GM18870 (cell line): ENCODE measurements around the gene PRKN.

Source experiments
- ATAC-seq: cut with Tn5 transposase; IDR thresholded peaks from one replicate; pipeline ENCODE4 v1.9.1; 2021; ENCODE audit warnings: moderate library complexity; ENCODE audit not compliant: unreplicated experiment

The PRKN gene

GRCh38 chr6:162711376-162711775 is 16.2 kb downstream of the PRKN start:
- ATAC-seq, result no peak

DNA sequence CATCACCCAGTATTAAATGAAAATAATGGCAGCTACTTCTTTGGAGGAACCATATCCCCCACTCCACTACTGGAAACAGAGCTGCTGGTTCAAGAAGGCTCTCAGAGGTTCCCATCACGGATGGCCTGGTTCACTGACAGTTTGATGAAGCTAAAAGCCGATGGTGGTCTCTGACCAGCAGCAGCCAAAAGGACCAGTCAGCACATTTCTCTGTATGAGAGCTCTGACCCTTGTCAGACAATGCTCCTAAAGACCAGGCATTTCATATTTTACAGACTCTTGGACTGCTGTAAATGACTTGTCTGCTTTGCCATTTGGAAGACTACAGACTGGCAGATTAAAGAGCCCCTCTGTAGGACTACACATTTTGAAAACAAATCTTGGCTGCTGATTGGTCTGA is 16.6 kb downstream of the PRKN start:
- no peak for ATAC-seq

DNA sequence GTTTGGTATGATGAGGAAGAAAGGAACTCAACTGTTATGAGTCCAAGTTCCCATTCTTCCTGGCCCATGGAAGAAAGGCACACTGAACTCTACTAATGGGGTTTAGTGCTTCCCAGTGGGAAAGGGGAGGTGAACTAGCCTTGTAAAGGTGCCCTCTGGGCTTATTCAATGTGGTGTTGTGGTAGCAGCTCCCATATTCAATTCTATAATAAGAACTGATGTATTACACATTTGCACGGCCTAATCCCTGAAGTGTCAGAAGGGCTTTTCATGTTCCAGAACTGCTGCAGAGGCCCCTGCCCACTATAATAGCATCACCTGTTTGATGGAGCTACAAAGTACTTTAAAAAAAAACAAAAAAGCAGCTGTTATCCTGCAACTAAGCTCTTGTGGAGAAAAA is 17.1 kb downstream of the PRKN start:
- no peak for ATAC-seq

DNA sequence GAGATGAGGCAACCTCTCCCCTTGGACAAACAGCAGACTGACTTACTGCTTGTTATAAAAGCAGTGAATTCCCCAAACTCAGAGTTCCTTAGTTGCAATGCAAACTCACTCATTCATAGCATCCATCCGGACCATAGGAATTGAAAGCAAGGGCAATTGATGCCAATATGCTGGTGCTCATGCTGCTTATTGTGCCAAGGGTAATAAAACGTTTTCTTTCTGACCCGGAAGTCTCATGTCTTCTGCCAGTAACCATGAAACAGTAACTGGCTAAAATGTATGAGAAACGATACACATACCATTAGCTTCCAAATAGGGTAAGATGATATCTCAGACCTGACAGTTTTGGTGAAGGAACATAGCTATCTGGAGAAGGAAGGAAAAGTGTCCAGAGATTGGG is 18.1 kb downstream of the PRKN start:
- ATAC-seq, result no peak

GRCh38 chr6:162708971-162709370 is 18.6 kb downstream of the PRKN start:
- ATAC-seq, result no peak

- no peak for ATAC-seq
These were observed 21.3 kb downstream of the PRKN start for GRCh38 chr6:162706232-162706631.

DNA sequence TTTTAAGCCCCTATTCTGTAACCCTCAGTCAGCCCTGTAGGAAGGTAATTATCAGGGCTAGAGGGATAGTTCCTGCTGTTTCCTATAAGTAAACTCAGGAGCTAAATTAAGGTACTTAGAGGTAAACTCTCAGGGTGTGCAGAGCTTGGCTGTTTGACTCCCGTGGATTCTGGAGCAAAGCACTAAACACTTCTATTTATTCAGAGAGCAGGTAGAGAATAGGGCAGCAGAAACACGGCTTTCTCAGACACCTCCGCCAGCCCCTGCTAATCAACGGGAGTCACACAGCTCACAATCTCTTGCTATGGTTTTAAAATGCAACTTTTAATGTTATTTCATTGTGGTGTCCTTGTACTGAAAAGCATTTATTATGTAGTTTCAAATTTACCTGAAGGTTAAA is 21.8 kb downstream of the PRKN start:
- no peak for ATAC-seq

- no peak for ATAC-seq
These were observed 23.6 kb downstream of the PRKN start for GRCh38 chr6:162704001-162704400.

- no peak for ATAC-seq
These were observed 25.1 kb downstream of the PRKN start for GRCh38 chr6:162702446-162702845.

DNA sequence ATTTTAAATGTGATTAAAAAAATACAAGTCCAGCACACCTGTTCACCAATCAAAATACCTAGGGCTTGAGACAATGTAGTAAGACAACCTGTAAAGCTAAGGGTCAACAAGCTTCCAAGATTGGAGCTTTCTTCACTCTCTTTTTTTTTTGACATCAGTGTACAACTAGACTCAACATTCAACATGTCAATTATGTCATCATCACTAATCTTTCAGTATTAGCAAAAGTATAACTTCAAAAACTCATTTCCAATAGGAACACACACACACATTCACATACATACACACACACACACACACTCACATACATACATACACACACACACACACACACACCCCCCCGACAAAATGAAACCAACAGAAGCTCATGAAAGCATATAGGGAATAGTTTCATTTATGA is 26.0 kb downstream of the PRKN start:
- ATAC-seq, result no peak

- ATAC-seq, result no peak
These were observed 26.6 kb downstream of the PRKN start for GRCh38 chr6:162700966-162701365.

GRCh38 chr6:162699961-162700360 is 27.6 kb downstream of the PRKN start:
- ATAC-seq, result no peak

GRCh38 chr6:162698440-162698839 is 29.1 kb downstream of the PRKN start:
- ATAC-seq, result no peak

- no peak for ATAC-seq
These were observed 29.6 kb downstream of the PRKN start for GRCh38 chr6:162697872-162698403.

- ATAC-seq, result no peak
These were observed 37.4 kb downstream of the PRKN start for GRCh38 chr6:162690158-162690557.

DNA sequence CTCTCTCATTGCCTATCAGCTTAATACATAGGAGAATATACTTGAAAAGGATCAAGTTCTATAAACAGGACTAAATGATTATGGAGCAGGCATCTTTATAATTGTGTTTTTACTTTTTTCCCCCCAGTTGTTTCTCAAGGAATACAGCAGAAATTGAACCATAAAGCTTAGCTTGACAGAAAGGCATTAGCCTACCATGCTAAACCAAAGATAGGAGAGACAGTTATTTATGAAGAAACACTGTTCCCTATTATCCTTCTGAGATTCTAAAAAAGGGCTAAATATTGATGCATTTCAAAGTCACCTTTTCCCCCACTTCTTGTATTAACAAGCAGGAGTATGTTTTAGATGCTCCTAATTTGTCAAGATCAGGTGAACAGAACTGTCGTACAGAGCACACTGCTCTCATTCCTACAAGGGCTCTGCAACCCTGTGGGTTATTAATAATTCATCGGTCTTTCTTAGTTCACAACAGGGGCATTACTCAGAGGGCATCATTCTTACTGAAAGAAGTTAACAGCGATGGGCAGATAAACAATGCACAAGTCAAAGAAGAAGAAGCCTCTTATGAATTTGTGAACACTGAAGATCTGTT is 38.7 kb downstream of the PRKN start:
- ATAC-seq, result no peak

DNA sequence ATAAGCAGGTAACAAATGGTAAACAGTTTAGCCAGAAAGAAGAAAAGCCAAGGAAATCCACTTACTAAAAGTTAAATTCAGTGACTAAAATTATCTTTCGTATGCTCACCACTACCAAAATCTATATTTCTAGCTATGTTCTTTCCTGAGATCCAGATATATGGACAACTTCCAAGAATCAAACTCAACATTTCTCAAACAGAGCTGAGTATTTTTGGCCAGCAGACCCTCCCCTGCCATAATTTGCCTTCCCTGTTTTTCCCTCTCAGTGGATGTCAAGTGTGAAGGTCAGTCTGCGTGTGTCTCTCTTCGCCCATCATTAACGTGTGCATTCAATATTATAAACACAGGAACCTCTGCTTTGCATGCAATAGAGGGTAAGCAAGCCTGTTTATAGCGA is 42.0 kb downstream of the PRKN start:
- ATAC-seq, result no peak

DNA sequence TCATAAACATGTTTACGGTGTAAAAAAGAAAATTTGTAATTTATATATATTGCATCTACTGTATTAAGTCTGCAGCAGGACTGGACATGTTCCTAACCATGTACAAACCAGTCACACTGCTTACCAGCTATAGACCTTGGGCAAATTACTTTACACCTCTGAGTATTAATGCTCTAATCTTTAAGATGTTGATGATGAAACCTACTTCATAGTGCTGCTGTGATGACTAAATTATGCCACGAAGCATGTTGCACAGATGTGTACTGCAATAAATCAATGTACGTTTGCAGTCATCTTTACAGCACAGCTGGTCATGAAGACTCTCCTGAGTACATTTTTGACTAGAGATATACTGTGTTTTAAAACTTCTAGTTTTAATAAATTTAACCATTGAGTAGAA is 42.6 kb downstream of the PRKN start:
- no peak for ATAC-seq

GRCh38 chr6:162684052-162684451 is 43.5 kb downstream of the PRKN start:
- no peak for ATAC-seq

DNA sequence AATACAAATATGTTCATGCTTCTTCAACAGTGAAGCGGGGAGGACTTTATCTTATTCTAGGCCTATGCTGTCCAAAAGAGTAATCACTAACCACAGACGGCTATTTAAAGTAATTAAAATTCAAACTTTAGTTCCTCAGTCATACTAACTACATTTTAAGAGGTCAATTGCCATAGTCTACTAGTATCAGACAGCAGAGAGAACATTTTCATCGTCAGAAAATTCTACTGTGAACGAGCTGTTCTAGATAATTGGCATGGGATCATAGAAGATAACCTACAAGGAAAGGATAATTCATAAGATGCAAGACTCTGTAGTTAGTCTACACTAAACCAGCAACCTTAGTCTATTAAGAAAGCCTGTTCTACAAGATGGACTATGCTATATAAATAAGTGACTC is 44.4 kb downstream of the PRKN start:
- ATAC-seq, result no peak

DNA sequence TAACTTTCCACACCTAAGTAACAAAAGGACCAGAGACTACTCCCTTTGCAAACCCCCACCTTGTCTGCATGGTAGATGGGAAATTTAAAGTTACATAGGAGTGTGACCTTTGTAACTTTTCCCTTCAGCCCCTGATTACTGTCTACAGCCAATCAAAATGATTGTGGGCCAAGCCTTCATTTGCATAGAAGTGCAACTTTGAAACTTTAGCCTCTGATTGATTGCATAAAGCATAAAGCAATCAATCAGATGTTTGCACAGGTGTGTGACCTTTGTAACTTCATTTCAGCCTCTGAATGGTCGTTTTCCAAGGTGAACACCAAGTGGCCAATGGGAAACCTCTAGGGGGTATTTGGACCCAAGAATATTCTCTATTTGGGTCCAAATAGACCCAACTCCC is 46.1 kb downstream of the PRKN start:
- ATAC-seq, result no peak

GRCh38 chr6:162680871-162681270 is 46.7 kb downstream of the PRKN start:
- no peak for ATAC-seq

DNA sequence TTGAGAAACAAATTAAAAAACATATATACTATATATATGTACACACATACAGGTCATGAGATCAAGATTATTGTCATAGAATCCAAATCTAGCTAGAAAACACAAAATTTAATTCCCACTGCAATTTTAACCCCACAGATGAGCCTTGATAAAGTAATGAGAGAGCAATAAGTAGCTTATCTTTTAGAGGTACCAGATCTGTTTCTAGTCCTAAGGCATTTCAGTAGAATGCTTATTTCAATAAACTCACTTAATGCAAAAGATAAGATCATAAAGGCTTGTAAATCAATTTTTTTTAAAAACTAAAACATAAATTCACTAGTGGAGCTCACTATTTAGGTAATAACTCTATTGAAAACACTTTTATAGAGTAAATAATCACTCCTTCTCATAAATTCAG is 47.2 kb downstream of the PRKN start:
- ATAC-seq, result no peak
